GM21360 (cell line): ENCODE measurements around the gene ASXL1.
"Not testable (repeated sequence)": the region's sequence is repeated elsewhere in the genome, so short reads cannot be mapped to it uniquely, and the experiment has no call there.

Experiments
- ATAC-seq: cut with Tn5 transposase; IDR thresholded peaks from one replicate; pipeline ENCODE4 v1.9.1; 2021; ENCODE audit warnings: mild to moderate bottlenecking, moderate library complexity; ENCODE audit not compliant: unreplicated experiment

The ASXL1 gene

GRCh38 chr20:32357869-32358631 lies at the start of gene ASXL1:
Gene ASXL1, plus strand, starts transcription at chr20:32358331. Its CDS starts 445 bp downstream, at chr20:32358776.
- ATAC-seq, result peak; percentile 61

GRCh38 chr20:32312718-32313424 lies 45.3 kb upstream of the ASXL1 start:
- ATAC-seq, result no peak

- no peak for ATAC-seq
Observed at GRCh38 chr20:32314768-32315167, 43.4 kb upstream of the ASXL1 start.

GRCh38 chr20:32315399-32315798 lies 42.7 kb upstream of the ASXL1 start:
- ATAC-seq, result no peak

GRCh38 chr20:32315891-32316290 lies 42.2 kb upstream of the ASXL1 start:
- no peak for ATAC-seq

GRCh38 chr20:32316667-32317066 lies 41.5 kb upstream of the ASXL1 start:
- no peak for ATAC-seq

- no peak for ATAC-seq
Observed at GRCh38 chr20:32319100-32319499, 39.0 kb upstream of the ASXL1 start.

- no peak for ATAC-seq
Observed at GRCh38 chr20:32320305-32320704, 37.8 kb upstream of the ASXL1 start.

GRCh38 chr20:32321390-32321789 lies 36.7 kb upstream of the ASXL1 start:
- no peak for ATAC-seq

- ATAC-seq, result not testable (repeated sequence)
Observed at GRCh38 chr20:32322260-32322659, 35.9 kb upstream of the ASXL1 start.

- not testable (repeated sequence) for ATAC-seq
Observed at GRCh38 chr20:32323761-32324160, 34.4 kb upstream of the ASXL1 start.

- no peak for ATAC-seq
Observed at GRCh38 chr20:32325706-32326503, 32.2 kb upstream of the ASXL1 start.

GRCh38 chr20:32326504-32326845 lies 31.7 kb upstream of the ASXL1 start:
- no peak for ATAC-seq

- ATAC-seq, result no peak
Observed at GRCh38 chr20:32327087-32327681, 30.9 kb upstream of the ASXL1 start.

GRCh38 chr20:32329817-32330554 lies 28.1 kb upstream of the ASXL1 start:
- no peak for ATAC-seq

- ATAC-seq, result no peak
Observed at GRCh38 chr20:32330555-32330897, 27.6 kb upstream of the ASXL1 start.

- ATAC-seq, result peak; percentile 31
Observed at GRCh38 chr20:32332614-32333013, 25.5 kb upstream of the ASXL1 start.

- peak; percentile 68 for ATAC-seq
Observed at GRCh38 chr20:32333181-32333987, 24.7 kb upstream of the ASXL1 start.

- peak; percentile 9 for ATAC-seq
Observed at GRCh38 chr20:32333988-32334885, 23.9 kb upstream of the ASXL1 start.
